ENCODE results near the gene CHEK2.

DNA sequence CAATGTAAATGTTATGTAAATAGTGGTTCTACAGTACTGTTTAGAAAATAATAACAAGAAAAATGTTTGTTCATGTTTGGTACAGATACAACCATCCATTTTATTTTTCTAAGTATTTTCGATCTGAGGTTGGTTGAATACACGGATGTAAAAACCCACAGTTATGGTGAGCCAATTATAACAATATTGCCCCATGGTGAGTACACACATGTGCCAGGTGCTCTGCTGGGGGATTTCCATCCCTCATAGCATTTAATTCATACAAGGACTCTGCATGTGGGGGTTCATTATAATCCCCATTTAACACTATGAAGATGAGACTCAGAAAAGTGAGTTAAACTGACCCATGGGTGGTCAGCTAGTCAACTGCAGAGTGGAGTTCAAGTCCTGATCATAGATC lies 38.7 kb downstream of the CHEK2 start:
- no peak for TF ChIP-seq L3MBTL2 (conservative IDR thresholded peaks at IDR 0.05)
- TF ChIP-seq SP1 (IDR thresholded peaks at IDR 0.05), result no peak
- no peak for TF ChIP-seq FOXA1 (IDR thresholded peaks at IDR 0.05)
- TF ChIP-seq SUZ12 (IDR thresholded peaks at IDR 0.05), result no peak
- no peak for TF ChIP-seq CTBP1 (IDR thresholded peaks at IDR 0.05; ENCODE audit: borderline replicate concordance)
- TF ChIP-seq FOXM1 (IDR thresholded peaks at IDR 0.05; ENCODE audit: borderline replicate concordance), result no peak
- no peak for TF ChIP-seq NFRKB (IDR thresholded peaks at IDR 0.05)
- no peak for TF ChIP-seq ZNF384 (IDR thresholded peaks at IDR 0.05)
- no peak for TF ChIP-seq ELF4 (IDR thresholded peaks at IDR 0.05)
- TF ChIP-seq ARNT (IDR thresholded peaks at IDR 0.05), result no peak
